Stimulated activated CD8-positive, alpha-beta memory T cell treated with anti-CD3 and anti-CD28 coated beads, Interleukin-15, amount 100 ng/mL, for 4 hours (primary cell): Measurements from ENCODE around the gene KRTAP10-11.
"Not testable (repeated sequence)": the region's sequence is repeated elsewhere in the genome, so short reads cannot be mapped to it uniquely, and the experiment has no call there.

ENCODE experiments used
- DNase-seq, 2 donors: peaks; one replicate each; pipeline ENCODE4 v3.0.0-alpha.2; 2020; ENCODE audit warnings: low read depth in 2 of 2

The KRTAP10-11 gene

GRCh38 chr21:44666401-44667320, 20.4 kb downstream of the KRTAP10-11 start, which contains the start of gene KRTAP12-2:
KRTAP12-2 (minus strand) TSS chr21:44666927; CDS start chr21:44666886, 41 bp downstream.
- DNase-seq = no peak

GRCh38 chr21:44667612-44668011, 21.4 kb downstream of the KRTAP10-11 start:
- DNase-seq = no peak

GRCh38 chr21:44670642-44671432, 24.6 kb downstream of the KRTAP10-11 start:
- DNase-seq = no peak

- no peak for DNase-seq
Measured at GRCh38 chr21:44671911-44672310, 25.7 kb downstream of the KRTAP10-11 start.

GRCh38 chr21:44677881-44678280, 31.7 kb downstream of the KRTAP10-11 start:
- DNase-seq = no peak

- DNase-seq = no peak
Measured at GRCh38 chr21:44681152-44681551, 34.9 kb downstream of the KRTAP10-11 start.

GRCh38 chr21:44681861-44682579, 35.8 kb downstream of the KRTAP10-11 start, which contains the start of gene KRTAP12-1:
KRTAP12-1 (minus strand) TSS chr21:44682163; CDS start chr21:44682123, 40 bp downstream.
- DNase-seq = no peak

- DNase-seq = no peak
Measured at GRCh38 chr21:44682580-44683151, 36.5 kb downstream of the KRTAP10-11 start.

- no peak for DNase-seq
Measured at GRCh38 chr21:44684077-44684476, 37.9 kb downstream of the KRTAP10-11 start.

- no peak for DNase-seq
Measured at GRCh38 chr21:44684483-44684882, 38.3 kb downstream of the KRTAP10-11 start.

GRCh38 chr21:44685050-44685449, 38.8 kb downstream of the KRTAP10-11 start:
- DNase-seq = not testable (repeated sequence)

GRCh38 chr21:44686000-44686781, 40.0 kb downstream of the KRTAP10-11 start:
- DNase-seq = no peak

GRCh38 chr21:44686843-44687561, 40.8 kb downstream of the KRTAP10-11 start:
- DNase-seq = no peak

GRCh38 chr21:44687671-44688070, 41.5 kb downstream of the KRTAP10-11 start:
- DNase-seq = no peak

GRCh38 chr21:44689740-44690139, 43.5 kb downstream of the KRTAP10-11 start:
- DNase-seq = not testable (repeated sequence)

- DNase-seq = no peak
Measured at GRCh38 chr21:44691686-44692085, 45.5 kb downstream of the KRTAP10-11 start.

GRCh38 chr21:44692798-44693512, 46.7 kb downstream of the KRTAP10-11 start:
- no peak for DNase-seq

GRCh38 chr21:44694776-44695175, 48.6 kb downstream of the KRTAP10-11 start:
- no peak for DNase-seq

- no peak for DNase-seq
Measured at GRCh38 chr21:44695184-44695583, 49.0 kb downstream of the KRTAP10-11 start.
